Aorta (tissue), 5 donors: Measurements from ENCODE around the gene ST6GAL1. TPM values are rescaled to one million over a fixed set of nuclear protein-coding genes. Genes with fewer than 3 reads are reported as not detected.

ENCODE experiments used
- ATAC-seq: fragments of 200-7000 bp; cut with Tn5 transposase; one replicate; pipeline ENCODE4 v1.9.1; 2022; ENCODE audit warnings: moderate library complexity; ENCODE audit not compliant: low FRiP score
- DNase-seq, 2 donors: peaks; one replicate each; pipeline ENCODE4 v3.0.0-alpha.2; 2020
- H3K27ac ChIP-seq, 2 donors: one replicate each; pipeline ENCODE4 v1.5.1; 2013; ENCODE audit warnings: low read length in 2 of 2, mild to moderate bottlenecking in 2 of 2, moderate library complexity in 2 of 2, control low read depth in 1 of 2, inconsistent platforms in 1 of 2, low read depth in 1 of 2
- H3K27me3 ChIP-seq, 2 donors: one replicate each; pipeline ENCODE4 v1.6.1; 2013; ENCODE audit warnings: control low read depth in 1 of 2, low read length in 1 of 2, mild to moderate bottlenecking in 1 of 2, moderate library complexity in 1 of 2; ENCODE audit not compliant: insufficient read depth in 2 of 2, control insufficient read depth in 1 of 2
- H3K36me3 ChIP-seq, 2 donors: one replicate each; pipeline ENCODE4 v1.6.1; 2013; ENCODE audit warnings: control low read depth in 1 of 2, low read length in 1 of 2, mild to moderate bottlenecking in 1 of 2; ENCODE audit not compliant: insufficient read depth in 2 of 2, control insufficient read depth in 1 of 2
- H3K4me1 ChIP-seq, 2 donors: one replicate each; pipeline ENCODE4 v1.6.1; 2013; ENCODE audit warnings: low read length in 2 of 2, control low read depth in 1 of 2, mild to moderate bottlenecking in 1 of 2, moderate library complexity in 1 of 2; ENCODE audit not compliant: insufficient read depth in 2 of 2, control insufficient read depth in 1 of 2
- H3K4me3 ChIP-seq, 2 donors: one replicate each; pipeline ENCODE4 v1.5.1; 2013; ENCODE audit warnings: low read length in 2 of 2, control low read depth in 1 of 2, mild to moderate bottlenecking in 1 of 2
- H3K9me3 ChIP-seq: one replicate; pipeline ENCODE4 v1.6.1; 2013; ENCODE audit warnings: mild to moderate bottlenecking, low read length; ENCODE audit not compliant: control insufficient read depth
- WGBS, 2 donors: extraction: QIAGEN DNeasy Blood & Tissue Kit; methylation state at CpG; one replicate each; pipeline ENCODE4 v1.1.7; 2013; 5-methylcytosine and 5-hydroxymethylcytosine counted together
- intact Hi-C, 2 donors: fragments of 100-400 bp; cut with DNase I; formaldehyde crosslinking; loops; one replicate each; pipeline versions ENCODE4 v1.14.2 to v1.15.0; 2022
- polyA plus RNA-seq, 2 donors: library from polyadenylated mRNA; stranded (reverse); fragments of 200-250 nt; gene quantifications; one replicate each; pipeline ENCODE4 v1.2.3, GENCODE V29; 2013
- total RNA-seq, 2 donors: library from RNA; stranded (reverse); fragmentation: NEBNext Ultra II Directional; extraction: Animal tissue kit (Norgen Biotek cat#: 25700); gene quantifications; one replicate each; pipeline ENCODE4 v1.2.1, GENCODE V29; 2021
- donor health status: healthy with polysubstance abuse.
- donor health status: Bipolar disorder and iron deficiency.
- donor health status: DM: no; HTN: no; CAD: no.
- donor health status: DM: no; HTN: no; CAD: no.
- donor health status: DM: yes; HTN: yes; CAD: no.

ST6GAL1 gene
- total and polyA plus RNA-seq, 4 donors, result 11.8 to 140 (median 50.4) TPM

DNA sequence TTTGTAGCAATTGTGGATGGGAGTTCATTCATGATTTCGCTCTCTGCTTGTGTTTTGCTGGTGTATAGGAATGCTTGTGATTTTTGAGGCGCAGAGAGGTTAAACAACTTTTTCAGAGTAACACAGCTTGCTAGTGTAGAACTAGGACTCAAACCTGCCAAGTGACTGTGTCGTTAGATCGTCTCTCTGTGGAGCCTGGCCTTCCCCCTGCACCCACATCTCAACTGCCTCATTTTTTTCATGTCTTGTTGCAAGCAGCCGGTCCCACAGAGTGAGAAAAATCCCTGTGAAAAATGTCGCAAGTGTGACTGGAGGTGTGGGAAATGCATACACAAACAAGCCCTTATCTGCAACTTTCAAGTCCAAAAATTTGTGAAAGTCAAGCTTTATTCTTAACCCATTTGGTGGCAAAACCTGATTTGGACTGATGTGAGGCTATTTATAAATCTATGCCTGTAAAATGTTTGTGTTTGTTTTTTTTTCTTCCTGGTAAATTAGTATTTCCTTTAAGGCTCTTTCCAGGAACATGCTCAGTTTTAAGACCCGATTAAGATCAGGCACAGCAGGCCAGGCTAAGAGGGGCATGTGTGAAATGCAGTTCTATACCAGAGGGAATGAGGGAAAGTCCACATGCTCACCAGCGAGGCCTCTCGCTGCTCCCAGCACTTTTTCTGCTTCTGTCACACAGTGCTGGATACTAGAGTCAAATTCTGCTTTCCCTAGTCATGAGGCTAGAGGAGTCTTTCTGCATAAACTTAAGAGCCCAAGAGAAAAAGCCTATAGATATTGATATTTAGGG lies 25.8 kb downstream of the ST6GAL1 start:
- no peak for ATAC-seq

DNA sequence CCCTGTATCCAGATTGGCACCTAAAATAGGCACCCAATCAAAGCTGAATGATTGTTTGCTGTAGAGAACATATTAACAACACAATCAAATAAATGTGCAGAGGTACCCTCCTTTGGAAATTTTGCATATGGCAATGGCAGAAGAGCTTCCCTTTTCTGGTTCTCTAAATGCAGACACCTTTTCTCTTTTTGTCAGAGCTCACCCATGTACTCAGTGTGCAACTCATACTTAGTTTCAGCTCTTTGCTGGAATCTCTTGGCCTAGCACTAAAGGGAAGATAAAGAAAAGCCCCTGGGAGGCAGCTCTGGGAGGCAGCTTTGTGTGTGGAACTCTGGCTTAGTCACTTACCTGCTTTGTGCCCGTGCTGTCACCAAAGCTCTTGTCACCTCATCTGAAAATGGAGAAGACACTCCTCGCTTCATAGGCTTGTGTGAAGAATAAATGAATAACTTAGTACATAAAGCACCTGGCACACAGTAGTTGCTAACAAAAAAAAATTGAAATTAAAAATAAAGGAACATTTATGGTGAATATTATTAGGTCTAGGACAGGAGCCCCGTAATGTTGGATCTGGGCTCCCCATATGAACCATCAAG lies 28.8 kb downstream of the ST6GAL1 start:
- peaks cover 2 to 7% of the 10 kb centered on the region in 2 donors for H3K4me1 ChIP-seq
- H3K27ac ChIP-seq, result no peak overlapping the region
- no peak for DNase-seq
- no peaks in the 10 kb centered on the region for H3K9me3 ChIP-seq
- no peak overlapping the region for H3K4me3 ChIP-seq
- 91 to 98% methylated on average over 3 of the region's 3 CpGs for WGBS, 2 donors
- no peaks in the 10 kb centered on the region for H3K36me3 ChIP-seq
- no peak for ATAC-seq
- intact Hi-C loops, result no loop called here
- H3K27me3 ChIP-seq, result no peaks in the 10 kb centered on the region

More for the DNA sequence above, 25.8 kb downstream of the ST6GAL1 start:
- H3K9me3 ChIP-seq, result no peaks in the 10 kb centered on the region
- no peaks in the 10 kb centered on the region for H3K36me3 ChIP-seq
- H3K4me3 ChIP-seq, result no peak overlapping the region
- DNase-seq, result no peak
- intact Hi-C loops, result no loop called here
- H3K27me3 ChIP-seq, result no peaks in the 10 kb centered on the region
- peak overlapping the region; percentile 69 to 86 for H3K27ac ChIP-seq
- 19 to 28% methylated on average over 9 of the region's 9 CpGs for WGBS, 2 donors
- H3K4me1 ChIP-seq, result peaks cover 4 to 14% of the 10 kb centered on the region in 2 donors

GRCh38 chr3:186960347-186960746 lies 30.0 kb downstream of the ST6GAL1 start:
- Histone ChIP-seq H3K9me3 (no peaks in the 10 kb centered on the region), H3K36me3 (no peaks in the 10 kb centered on the region), H3K27ac (no peak overlapping the region), H3K4me3 (no peak overlapping the region), H3K27me3 (no peaks in the 10 kb centered on the region), H3K4me1 (peaks cover 2 to 7% of the 10 kb centered on the region in 2 donors)
- WGBS, 2 donors, result 94 to 96% methylated on average over 4 of the region's 4 CpGs
- intact Hi-C loops, result no loop called here
- DNase-seq (no peak), ATAC-seq (no peak)

DNA sequence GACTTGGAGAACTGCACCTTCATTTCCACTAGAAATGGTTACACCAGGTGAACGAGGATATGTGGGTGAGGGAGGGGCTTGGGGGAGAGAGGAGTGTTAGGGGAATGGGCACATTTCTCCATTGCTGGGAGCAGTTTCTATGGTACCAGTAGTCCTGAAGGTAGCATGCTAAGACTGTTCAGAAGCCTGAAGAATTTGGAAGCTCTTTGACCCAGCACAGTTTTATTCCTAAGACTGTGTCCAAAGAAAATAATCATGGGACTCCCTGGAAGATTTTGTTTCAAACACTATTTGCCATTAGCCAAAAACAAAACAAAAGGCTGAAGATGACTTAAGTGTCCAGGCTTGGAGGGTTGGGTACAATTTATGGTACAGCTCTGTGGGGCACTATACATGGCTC lies 32.1 kb downstream of the ST6GAL1 start:
- intact Hi-C loops, result no loop called here
- no peak overlapping the region for H3K27ac ChIP-seq
- ATAC-seq, result no peak

DNA sequence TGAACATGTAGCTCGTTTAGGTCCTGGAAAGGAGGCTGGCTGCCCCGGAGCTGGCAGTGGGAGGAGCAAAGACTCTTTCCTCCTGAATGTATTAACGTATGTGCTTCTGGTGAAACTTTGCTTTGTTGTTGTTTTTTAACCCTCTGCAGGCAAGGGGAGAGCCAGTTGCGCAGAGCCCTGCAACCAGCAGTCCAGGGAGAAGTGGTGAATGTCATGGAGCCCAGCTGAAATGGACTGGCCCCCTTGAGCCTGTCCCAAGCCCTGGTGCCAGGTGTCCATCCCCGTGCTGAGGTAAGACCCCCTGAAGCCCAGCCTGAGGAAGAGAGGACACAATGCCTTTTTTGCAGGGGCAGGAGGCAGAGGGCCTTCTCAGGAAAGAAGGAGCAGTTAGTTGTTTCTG lies 33.3 kb downstream of the ST6GAL1 start:
- H3K36me3 ChIP-seq, result no peaks in the 10 kb centered on the region
- H3K9me3 ChIP-seq, result no peaks in the 10 kb centered on the region
- H3K27ac ChIP-seq, result no peak overlapping the region
- intact Hi-C loops, result no loop called here
- WGBS, 2 donors, result 85 to 89% methylated on average over 5 of the region's 5 CpGs
- no peak for DNase-seq
- no peak for ATAC-seq
- H3K4me1 ChIP-seq, result no peaks in the 10 kb centered on the region
- no peak overlapping the region for H3K4me3 ChIP-seq
- no peaks in the 10 kb centered on the region for H3K27me3 ChIP-seq

More for the DNA sequence above, 32.1 kb downstream of the ST6GAL1 start:
- Histone ChIP-seq H3K4me1 (no peaks in the 10 kb centered on the region), H3K27me3 (no peaks in the 10 kb centered on the region), H3K4me3 (no peak overlapping the region), H3K36me3 (no peaks in the 10 kb centered on the region), H3K9me3 (no peaks in the 10 kb centered on the region)
- 69 to 77% methylated on average over 1 of the region's 1 CpG for WGBS, 2 donors
- no peak for DNase-seq

- no peaks in the 10 kb centered on the region for H3K27me3 ChIP-seq
- no peaks in the 10 kb centered on the region for H3K36me3 ChIP-seq
- no peak overlapping the region for H3K27ac ChIP-seq
- H3K9me3 ChIP-seq, result no peaks in the 10 kb centered on the region
- H3K4me1 ChIP-seq, result no peaks in the 10 kb centered on the region
- ATAC-seq, result no peak
- 95 to 97% methylated on average over 6 of the region's 6 CpGs for WGBS, 2 donors
- intact Hi-C loops, result no loop called here
- DNase-seq, result no peak
- H3K4me3 ChIP-seq, result no peak overlapping the region
Measured at GRCh38 chr3:186964071-186964470, 33.7 kb downstream of the ST6GAL1 start.

- 78 to 84% methylated on average over 9 of the region's 9 CpGs for WGBS, 2 donors
- Histone ChIP-seq H3K27ac (no peak overlapping the region), H3K27me3 (no peaks in the 10 kb centered on the region), H3K9me3 (no peaks in the 10 kb centered on the region), H3K4me1 (no peaks in the 10 kb centered on the region), H3K4me3 (no peak overlapping the region), H3K36me3 (no peaks in the 10 kb centered on the region)
- intact Hi-C loops, result no loop called here
- ATAC-seq, result no peak
- no peak for DNase-seq
Measured at GRCh38 chr3:186964616-186965015, 34.3 kb downstream of the ST6GAL1 start.

DNA sequence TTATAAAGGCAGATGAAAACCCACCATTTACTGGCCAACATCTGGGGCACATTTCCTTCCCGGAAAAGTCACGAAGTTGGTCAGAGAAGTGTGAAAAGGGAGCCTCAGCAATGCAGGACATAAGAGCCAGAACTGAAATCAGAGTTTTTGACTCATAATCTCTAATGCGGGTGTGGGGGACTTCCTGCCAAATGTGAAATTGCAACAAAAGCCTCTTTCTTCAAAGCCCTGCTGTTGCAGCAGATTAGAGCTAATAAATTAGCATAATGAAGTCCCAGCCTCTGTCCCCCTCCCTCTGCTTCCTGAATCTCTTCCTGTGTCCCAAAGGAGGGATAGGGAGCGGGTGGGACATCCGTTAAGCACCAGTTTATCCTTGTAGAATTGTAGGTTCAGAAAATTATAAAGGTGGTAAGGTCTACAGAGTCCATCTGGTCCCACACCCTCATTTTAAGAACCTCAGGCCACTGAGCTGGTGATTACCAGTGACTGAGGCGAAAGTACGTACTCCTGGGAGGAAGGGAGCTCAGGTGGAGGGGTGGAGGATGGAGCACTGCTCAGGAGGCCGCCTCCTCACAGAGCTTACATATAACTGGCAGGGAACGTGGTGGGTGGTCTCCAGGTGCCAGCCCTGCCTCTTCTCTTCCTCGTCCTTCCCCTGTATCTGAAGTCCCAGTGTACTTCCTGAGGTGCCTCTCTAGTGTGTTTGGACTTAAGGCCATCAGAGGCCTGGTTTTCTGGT lies 35.0 kb downstream of the ST6GAL1 start:
- ATAC-seq, result no peak
- Histone ChIP-seq H3K27me3 (no peaks in the 10 kb centered on the region), H3K27ac (peak overlapping the region in 1 of 2 donors; percentile 14), H3K36me3 (no peaks in the 10 kb centered on the region), H3K4me3 (no peak overlapping the region), H3K9me3 (no peaks in the 10 kb centered on the region), H3K4me1 (no peaks in the 10 kb centered on the region)
- no peak for DNase-seq
- intact Hi-C loops, result no loop called here
- WGBS, 2 donors, result 80 to 87% methylated on average over 10 of the region's 10 CpGs
